ENCODE measurements around the gene THSD4. TPM values are rescaled to one million over a fixed set of nuclear protein-coding genes. Genes with fewer than 3 reads are reported as not detected.

Gene THSD4
- total and polyA plus RNA-seq, 2 of the 8 experiments (the other 6 are each of a cell fraction or from before 2014, with no cell fraction given) = 2.5 to 6.2 TPM

GRCh38 chr15:71121442-71121841 is 6.2 kb downstream of the THSD4 start:
- Histone ChIP-seq H2AK5ac (ENCODE audit: low read depth, low read length) (0 out of 2 replicates have a peak overlapping the region, but pooled peaks have one; percentile 98), H3K9ac (replicated peaks in 1 of 4; ENCODE audit: extremely low read depth in 1 of 4, low read depth in 3 of 4, low read length in 3 of 4) (no peak overlapping the region), H2BK15ac (ENCODE audit: low read length) (no peak overlapping the region), H3K4me2 (ENCODE audit: insufficient read depth in 1 of 2, low read depth in 2 of 2, low read length in 2 of 2) (no peak overlapping the region), H4K5ac (ENCODE audit: insufficient read length, low read depth, low read length) (no peak overlapping the region), H2BK12ac (ENCODE audit: low read depth, low read length) (peak overlapping the region; percentile 44; the same call in 1 of the 2 replicates), H2AFZ (ENCODE audit: low read length) (no peak overlapping the region), H3K79me2 (ENCODE audit: control insufficient read depth in 1 of 2, insufficient read depth in 2 of 2, low read length in 2 of 2) (peaks cover 0 to 3% of the 10 kb centered on the region in 2 experiments; a peak in 1 of 4 replicates), H3K56ac (replicated peaks; ENCODE audit: insufficient read length, low read depth, low read length) (no peak overlapping the region), H3K4ac (replicated peaks; ENCODE audit: insufficient read length, low read depth, low read length) (no peak overlapping the region), H2BK20ac (ENCODE audit: low read length) (no peak overlapping the region; the same call in 1 of the 2 replicates), H3K14ac (ENCODE audit: insufficient read length) (no peak overlapping the region), H3K23me2 (ENCODE audit: low read depth, low read length) (no peaks in the 10 kb centered on the region; the same call in 1 of the 2 replicates), H4K20me1 (replicated peaks in 1 of 2; ENCODE audit: control insufficient read depth in 1 of 2, insufficient read depth in 2 of 2, low read length in 2 of 2) (no peaks in the 10 kb centered on the region), H4K8ac (ENCODE audit: extremely low read depth, insufficient read depth, low read length) (no peak overlapping the region), H3K18ac (ENCODE audit: extremely low read depth, low read length) (no peak overlapping the region), H3K27me3 (replicated peaks in 1 of 4; ENCODE audit: control insufficient read depth in 3 of 4, extremely low read depth in 1 of 4, insufficient read depth in 3 of 4, low read length in 3 of 4) (peaks cover 0 to 10% (median 7%) of the 10 kb centered on the region in 4 experiments; a peak in 5 of 7 replicates), H3K9me3 (ENCODE audit: insufficient read depth in 2 of 2, low read depth in 1 of 2, low read length in 1 of 2) (no peaks in the 10 kb centered on the region), H3K4me1 (replicated peaks in 1 of 4; ENCODE audit: control insufficient read depth in 3 of 4, insufficient read depth in 4 of 4, low read length in 3 of 4) (peaks cover 0 to 5% (median 3%) of the 10 kb centered on the region in 4 experiments; a peak in 3 of 7 replicates), H3K79me1 (ENCODE audit: low read depth, low read length) (peaks cover 2% of the 10 kb centered on the region; the same call in 1 of the 2 replicates), H3K23ac (ENCODE audit: insufficient read length) (no peak overlapping the region), H3K36me3 (ENCODE audit: control insufficient read depth in 2 of 4, insufficient read depth in 4 of 4, low read length in 3 of 4) (no peaks in the 10 kb centered on the region), H2BK5ac (ENCODE audit: low read depth, low read length) (no peak overlapping the region), H3K4me3 (ENCODE audit: extremely low read depth in 1 of 4, insufficient read depth in 2 of 4, low read depth in 3 of 4, low read length in 4 of 4) (no peak overlapping the region), H4K91ac (replicated peaks; ENCODE audit: insufficient read length, low read length) (no peak overlapping the region), H2BK120ac (replicated peaks; ENCODE audit: low read depth, low read length) (no peak overlapping the region), H3K27ac (ENCODE audit: low read depth, low read length) (no peak overlapping the region)
- WGBS, 2 experiments (ENCODE audit: extremely low coverage in 1 of 2, insufficient coverage in 1 of 2, insufficient read length in 1 of 2, insufficient replicate concordance in 2 of 2, low coverage in 1 of 2, low lambda C conversion rate in 2 of 2, missing lambda C conversion rate in 1 of 2) = 69% methylated on average over 4 of the region's 4 CpGs; no CpG with 5 or more reads in 1 of the 2 experiments
- DNase-seq (ENCODE audit: low read depth in 1 of 2, low spot score in 2 of 2) (no peak), FAIRE-seq (no peak)
- ChIA-PET POLR2A (ENCODE audit: partially characterized antibody) (interaction anchor here (0.6 kb wide), 1 partner anchor 245 kb away, joined by 3 read pairs; no protein-coding TSS in a partner anchor), CTCF (ENCODE audit: partially characterized antibody) (interaction anchor here (0.7 to 1.4 kb wide), 10 partner anchors 10 to 323 kb away, joined by 3 to 6 read pairs (median 3); no protein-coding TSS in a partner anchor)
- no peak for TF ChIP-seq TEAD4 (IDR thresholded peaks at IDR 0.05; ENCODE audit: low read depth, low read length)
- TF ChIP-seq MAX (IDR thresholded peaks at IDR 0.05) = peak; percentile 28; the same call in 1 of the 2 replicates

Data from H1 (cell line).